Activated naive CD8-positive, alpha-beta T cell treated with anti-CD3 and anti-CD28 coated beads for 36 hours (primary cell): ENCODE measurements around the gene CEP85L. TPM values are rescaled to one million over a fixed set of nuclear protein-coding genes. Genes with fewer than 3 reads are reported as not detected.

ENCODE experiments used
- DNase-seq: peaks from one replicate; pipeline ENCODE4 v3.0.0; 2021
- H3K27ac Mint-ChIP-seq: one replicate; pipeline ENCODE4 v1.8.0; 2022; ENCODE audit warnings: mild to moderate bottlenecking, moderate library complexity, mixed read lengths
- H3K27me3 Mint-ChIP-seq: one replicate; pipeline ENCODE4 v1.8.0; 2022; ENCODE audit warnings: mild to moderate bottlenecking, mixed read lengths
- H3K36me3 Mint-ChIP-seq: one replicate; pipeline ENCODE4 v1.8.0; 2021; ENCODE audit warnings: mild to moderate bottlenecking, mixed read lengths
- H3K4me1 Mint-ChIP-seq: one replicate; pipeline ENCODE4 v1.8.0; 2021; ENCODE audit warnings: mixed read lengths
- H3K4me3 Mint-ChIP-seq: one replicate; pipeline ENCODE4 v1.8.0; 2022; ENCODE audit warnings: mild to moderate bottlenecking, moderate library complexity, mixed read lengths
- H3K9me3 Mint-ChIP-seq: one replicate; pipeline ENCODE4 v1.8.0; 2022; ENCODE audit warnings: mixed read lengths
- total RNA-seq, 2 experiments: library from RNA; stranded (reverse); gene quantifications; one replicate each; pipeline ENCODE4 v1.2.3, GENCODE V29; 2021

The CEP85L gene
- total RNA-seq, 2 experiments from 2014 or later = 34.7 to 41.9 TPM

DNA sequence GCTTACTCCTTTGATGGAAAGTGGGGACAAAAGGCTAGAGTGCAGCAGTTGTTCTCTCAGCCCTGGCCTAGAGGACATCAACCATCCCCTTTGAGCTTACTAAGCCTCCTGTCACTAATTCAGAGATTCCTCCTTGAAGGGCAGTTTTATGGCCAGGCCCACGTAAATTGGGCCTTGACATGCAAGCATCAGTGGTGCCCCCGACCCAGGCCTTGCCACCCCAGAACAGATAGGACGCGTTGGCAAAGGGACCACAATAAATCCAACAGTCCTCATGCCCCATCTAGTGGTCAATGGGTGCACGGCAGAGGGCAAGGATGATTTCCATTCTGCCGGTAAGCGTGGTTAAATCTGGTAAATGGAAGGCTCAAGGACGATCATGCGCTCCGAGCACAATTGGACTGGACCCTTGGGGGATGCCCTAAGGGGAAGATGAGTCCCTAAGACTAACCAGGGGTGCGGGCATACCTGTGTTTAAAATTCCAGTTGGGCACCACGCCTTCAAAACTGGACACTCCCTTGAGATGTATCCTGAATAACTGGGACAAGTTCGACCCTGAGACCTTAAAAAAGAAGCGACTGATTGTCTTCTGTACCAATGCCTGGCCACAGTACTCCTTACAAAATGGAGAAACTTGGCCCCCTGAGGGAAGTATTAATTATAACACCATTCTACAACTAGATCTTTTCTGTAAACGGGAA lies 32.6 kb downstream of the CEP85L start:
- peak; percentile 50 for DNase-seq
- Mint-ChIP-seq H3K4me3 (no peak overlapping the region), H3K4me1 (peaks cover 47% of the 10 kb centered on the region), H3K9me3 (no peaks in the 10 kb centered on the region), H3K27me3 (no peaks in the 10 kb centered on the region), H3K27ac (peak overlapping the region; percentile 51), H3K36me3 (peaks cover 15% of the 10 kb centered on the region)

DNA sequence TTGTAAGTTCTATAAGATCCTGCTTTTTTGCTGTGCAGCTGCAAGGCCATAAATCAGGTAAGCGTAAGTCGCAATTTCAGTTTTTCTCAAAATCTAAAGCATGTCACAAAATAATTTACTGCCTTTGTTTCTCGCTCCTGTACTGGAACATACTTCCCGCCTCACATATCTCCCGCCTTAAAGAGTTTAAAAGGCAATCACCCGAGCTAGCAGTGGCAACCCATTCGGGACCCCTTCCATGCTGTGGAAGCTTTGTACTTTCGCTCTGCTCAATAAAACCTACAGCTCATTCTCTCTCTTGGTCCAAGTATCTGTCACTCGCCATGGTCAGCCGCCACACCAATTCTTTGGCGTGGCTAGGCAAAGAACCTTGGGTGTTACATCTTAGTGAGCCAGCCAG lies 34.0 kb downstream of the CEP85L start:
- H3K27me3 Mint-ChIP-seq = no peaks in the 10 kb centered on the region
- peaks cover 40% of the 10 kb centered on the region for H3K4me1 Mint-ChIP-seq
- peaks cover 5% of the 10 kb centered on the region for H3K9me3 Mint-ChIP-seq
- peaks cover 21% of the 10 kb centered on the region for H3K36me3 Mint-ChIP-seq
- H3K27ac Mint-ChIP-seq = no peak overlapping the region
- DNase-seq = no peak
- no peak overlapping the region for H3K4me3 Mint-ChIP-seq

- Mint-ChIP-seq H3K4me3 (no peak overlapping the region), H3K36me3 (peaks cover 49% of the 10 kb centered on the region), H3K9me3 (peaks cover 12% of the 10 kb centered on the region), H3K4me1 (peaks cover 46% of the 10 kb centered on the region), H3K27ac (no peak overlapping the region), H3K27me3 (no peaks in the 10 kb centered on the region)
- DNase-seq = no peak
Observed at GRCh38 chr6:118611334-118611733, 40.1 kb downstream of the CEP85L start.

DNA sequence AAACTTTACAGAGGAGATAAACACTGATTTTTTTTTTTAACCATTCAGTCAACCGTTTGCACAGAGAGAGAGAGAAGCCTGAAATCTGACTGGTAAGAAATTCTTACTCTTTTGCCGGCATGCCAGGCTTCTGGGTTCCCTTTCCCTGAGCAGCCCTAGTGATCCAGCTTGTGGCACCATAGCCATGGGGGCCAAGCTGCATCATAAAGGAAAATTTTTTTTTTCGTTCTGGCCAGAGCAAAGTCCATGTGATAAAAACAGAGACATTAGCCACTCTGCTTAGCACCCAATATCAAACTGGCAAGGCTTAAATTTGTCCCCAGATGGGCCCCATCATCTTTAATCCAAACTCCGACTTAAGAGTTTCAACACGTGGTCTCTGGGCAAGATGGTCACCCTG lies 44.5 kb downstream of the CEP85L start:
- DNase-seq = no peak
- Mint-ChIP-seq H3K36me3 (peaks cover 62% of the 10 kb centered on the region), H3K27me3 (no peaks in the 10 kb centered on the region), H3K27ac (no peak overlapping the region), H3K4me3 (no peak overlapping the region), H3K4me1 (peaks cover 51% of the 10 kb centered on the region), H3K9me3 (peaks cover 5% of the 10 kb centered on the region)

- H3K4me3 Mint-ChIP-seq = peak overlapping the region; percentile 16
- no peaks in the 10 kb centered on the region for H3K27me3 Mint-ChIP-seq
- peaks cover 61% of the 10 kb centered on the region for H3K36me3 Mint-ChIP-seq
- peaks cover 3% of the 10 kb centered on the region for H3K9me3 Mint-ChIP-seq
- peaks cover 49% of the 10 kb centered on the region for H3K4me1 Mint-ChIP-seq
- DNase-seq = no peak
- peak overlapping the region; percentile 72 for H3K27ac Mint-ChIP-seq
Observed at GRCh38 chr6:118606268-118606667, 45.1 kb downstream of the CEP85L start.

- Mint-ChIP-seq H3K9me3 (no peaks in the 10 kb centered on the region), H3K4me3 (no peak overlapping the region), H3K4me1 (peaks cover 35% of the 10 kb centered on the region), H3K27ac (no peak overlapping the region), H3K27me3 (no peaks in the 10 kb centered on the region), H3K36me3 (peaks cover 51% of the 10 kb centered on the region)
- no peak for DNase-seq
Observed at GRCh38 chr6:118603372-118603771, 48.0 kb downstream of the CEP85L start.

DNA sequence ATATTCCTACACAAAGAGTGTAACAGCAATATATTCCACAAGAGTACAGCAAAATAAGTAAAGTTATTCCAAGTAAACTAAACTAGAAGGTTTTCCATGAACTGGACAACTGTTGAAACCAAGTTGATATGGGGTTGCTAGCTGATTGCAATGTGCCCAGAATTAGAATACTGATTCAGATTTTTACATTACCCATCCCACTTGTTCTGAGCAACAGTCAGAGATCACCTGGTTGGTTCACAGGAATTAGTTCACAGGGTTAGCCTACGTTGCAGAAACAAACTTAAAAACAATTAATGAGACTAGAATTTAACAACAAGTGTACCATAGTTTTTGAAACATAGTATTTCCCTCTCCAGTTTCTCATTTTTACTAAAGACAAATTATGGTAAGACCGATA lies 49.1 kb downstream of the CEP85L start:
- H3K36me3 Mint-ChIP-seq = peaks cover 59% of the 10 kb centered on the region
- no peaks in the 10 kb centered on the region for H3K27me3 Mint-ChIP-seq
- no peak overlapping the region for H3K4me3 Mint-ChIP-seq
- H3K27ac Mint-ChIP-seq = peak overlapping the region; percentile 16
- peaks cover 36% of the 10 kb centered on the region for H3K4me1 Mint-ChIP-seq
- no peak for DNase-seq
- no peaks in the 10 kb centered on the region for H3K9me3 Mint-ChIP-seq

- Mint-ChIP-seq H3K36me3 (peaks cover 54% of the 10 kb centered on the region), H3K27ac (no peak overlapping the region), H3K27me3 (no peaks in the 10 kb centered on the region), H3K9me3 (peaks cover 12% of the 10 kb centered on the region), H3K4me3 (no peak overlapping the region), H3K4me1 (peaks cover 35% of the 10 kb centered on the region)
- no peak for DNase-seq
Observed at GRCh38 chr6:118598324-118598723, 53.1 kb downstream of the CEP85L start.

GRCh38 chr6:118597636-118598035 lies 53.8 kb downstream of the CEP85L start:
- no peaks in the 10 kb centered on the region for H3K27me3 Mint-ChIP-seq
- H3K4me3 Mint-ChIP-seq = no peak overlapping the region
- peaks cover 38% of the 10 kb centered on the region for H3K4me1 Mint-ChIP-seq
- no peak for DNase-seq
- H3K27ac Mint-ChIP-seq = peak overlapping the region; percentile 19
- peaks cover 12% of the 10 kb centered on the region for H3K9me3 Mint-ChIP-seq
- H3K36me3 Mint-ChIP-seq = peaks cover 53% of the 10 kb centered on the region

GRCh38 chr6:118596774-118597320 lies 54.5 kb downstream of the CEP85L start:
- Mint-ChIP-seq H3K4me1 (peaks cover 36% of the 10 kb centered on the region), H3K27ac (peak overlapping the region; percentile 75), H3K27me3 (no peaks in the 10 kb centered on the region), H3K4me3 (no peak overlapping the region), H3K9me3 (peaks cover 12% of the 10 kb centered on the region), H3K36me3 (peaks cover 49% of the 10 kb centered on the region)
- no peak for DNase-seq

DNA sequence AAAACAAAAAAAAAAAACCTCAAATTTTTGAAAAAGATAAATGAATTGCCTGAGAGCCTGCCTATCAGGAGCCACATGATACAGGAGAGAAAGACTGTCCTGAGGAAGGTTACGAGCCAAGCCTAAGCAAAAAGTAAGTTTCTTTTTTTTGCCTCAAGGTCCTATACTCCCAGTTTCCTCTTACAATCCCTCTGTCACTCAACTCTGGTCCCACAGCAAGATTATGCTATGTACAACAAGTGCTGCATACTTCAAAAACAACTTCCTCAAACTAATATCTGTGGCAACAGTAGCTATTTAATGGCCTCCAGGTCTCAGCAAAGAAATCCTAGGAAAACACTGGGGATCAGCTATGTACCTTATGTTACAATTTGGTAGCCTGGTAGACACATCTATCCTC lies 56.5 kb downstream of the CEP85L start:
- Mint-ChIP-seq H3K36me3 (peaks cover 56% of the 10 kb centered on the region), H3K27ac (no peak overlapping the region), H3K4me1 (peaks cover 44% of the 10 kb centered on the region), H3K9me3 (peaks cover 12% of the 10 kb centered on the region), H3K27me3 (no peaks in the 10 kb centered on the region), H3K4me3 (no peak overlapping the region)
- no peak for DNase-seq

DNA sequence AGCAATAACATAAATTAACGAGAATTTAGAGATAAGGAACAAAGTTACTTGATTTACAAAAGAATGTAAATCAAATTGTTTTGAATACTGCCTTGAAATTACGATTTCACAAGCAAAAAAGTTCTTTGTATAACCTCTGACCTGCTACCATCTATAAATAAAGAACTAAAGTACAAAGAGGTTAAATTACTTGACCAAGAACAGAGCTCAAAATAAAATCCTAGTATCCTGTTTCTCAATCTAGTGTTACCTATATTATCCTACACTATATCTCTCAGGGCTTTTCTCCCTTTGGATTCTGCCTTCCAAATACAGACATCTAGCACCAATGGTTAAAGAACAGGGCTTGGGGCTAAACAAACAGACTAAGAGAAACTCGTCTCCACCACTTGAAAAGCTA lies 59.5 kb downstream of the CEP85L start:
- H3K4me3 Mint-ChIP-seq = no peak overlapping the region
- no peak for DNase-seq
- H3K4me1 Mint-ChIP-seq = peaks cover 34% of the 10 kb centered on the region
- peaks cover 9% of the 10 kb centered on the region for H3K9me3 Mint-ChIP-seq
- no peaks in the 10 kb centered on the region for H3K27me3 Mint-ChIP-seq
- H3K36me3 Mint-ChIP-seq = peaks cover 53% of the 10 kb centered on the region
- no peak overlapping the region for H3K27ac Mint-ChIP-seq

DNA sequence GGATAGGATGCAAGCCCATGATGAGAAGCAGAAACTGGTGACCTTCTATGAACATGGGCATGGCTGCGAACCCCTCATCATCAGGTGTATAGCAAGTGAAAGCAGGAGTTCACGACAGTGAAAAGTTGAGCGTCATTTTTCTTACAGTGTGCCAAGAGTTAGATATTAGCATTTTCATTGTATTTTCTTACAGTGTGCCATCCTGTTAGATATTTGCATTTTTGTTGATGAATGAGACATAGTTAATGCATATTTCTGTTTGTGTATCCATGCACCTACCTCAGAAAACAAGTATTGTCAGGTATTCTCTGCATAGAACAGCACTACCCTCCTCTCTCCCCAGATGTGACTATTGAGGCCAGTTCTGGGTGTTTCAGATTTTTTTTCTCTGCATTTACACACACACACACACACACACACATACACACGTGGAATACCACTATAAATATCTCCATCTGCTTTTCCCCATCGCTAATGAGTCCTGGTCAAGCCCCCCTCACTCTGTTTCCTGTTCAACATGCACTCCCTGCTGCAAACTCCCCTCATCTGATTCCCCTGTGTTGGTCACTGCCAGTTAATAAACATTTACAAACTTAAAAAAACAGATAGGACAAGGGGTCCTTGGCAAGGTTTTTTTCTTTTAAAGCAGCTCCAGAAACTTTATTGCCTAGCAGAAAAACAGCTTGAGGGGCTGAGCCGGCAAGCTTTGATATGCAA lies 61.6 kb downstream of the CEP85L start:
- Mint-ChIP-seq H3K4me1 (peaks cover 28% of the 10 kb centered on the region), H3K27me3 (no peaks in the 10 kb centered on the region), H3K36me3 (peaks cover 59% of the 10 kb centered on the region), H3K4me3 (no peak overlapping the region), H3K9me3 (peaks cover 3% of the 10 kb centered on the region), H3K27ac (no peak overlapping the region)
- no peak for DNase-seq

GRCh38 chr6:118589186-118589585 lies 62.2 kb downstream of the CEP85L start:
- no peak overlapping the region for H3K4me3 Mint-ChIP-seq
- peaks cover 28% of the 10 kb centered on the region for H3K4me1 Mint-ChIP-seq
- DNase-seq = no peak
- H3K9me3 Mint-ChIP-seq = peaks cover 3% of the 10 kb centered on the region
- H3K27me3 Mint-ChIP-seq = no peaks in the 10 kb centered on the region
- H3K36me3 Mint-ChIP-seq = peaks cover 60% of the 10 kb centered on the region
- no peak overlapping the region for H3K27ac Mint-ChIP-seq

DNA sequence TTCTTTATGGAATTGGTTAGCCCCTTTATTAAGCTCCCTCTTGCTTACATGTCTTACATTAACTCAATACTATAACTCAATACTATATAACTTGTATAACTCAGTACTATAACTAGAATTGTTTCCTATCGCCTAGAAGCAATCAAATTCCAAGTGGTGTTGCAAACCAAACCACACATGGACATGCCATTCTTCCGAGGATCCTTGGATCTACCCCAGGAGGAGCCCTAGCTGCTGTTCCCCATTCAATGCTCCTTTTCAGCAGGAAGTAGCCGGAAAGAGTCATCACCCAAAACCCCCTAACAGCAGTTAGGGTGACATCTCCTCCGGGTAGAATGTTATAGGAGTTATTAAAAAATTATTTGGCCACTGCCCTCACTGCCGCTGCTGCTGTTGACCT lies 62.8 kb downstream of the CEP85L start:
- no peak for DNase-seq
- Mint-ChIP-seq H3K4me1 (peaks cover 22% of the 10 kb centered on the region), H3K27ac (no peak overlapping the region), H3K9me3 (peaks cover under 1% of the 10 kb centered on the region), H3K27me3 (no peaks in the 10 kb centered on the region), H3K4me3 (no peak overlapping the region), H3K36me3 (peaks cover 54% of the 10 kb centered on the region)
